GDM1 (cell line): ENCODE results near the gene PADI3.
"Not testable (repeated sequence)": the region's sequence is repeated elsewhere in the genome, so short reads cannot be mapped to it uniquely, and the experiment has no call there.

Experiments used
- DNase-seq: peaks from one replicate; lab custom pipeline; 2025; lab: John Stamatoyannopoulos, UW

Gene PADI3

DNA sequence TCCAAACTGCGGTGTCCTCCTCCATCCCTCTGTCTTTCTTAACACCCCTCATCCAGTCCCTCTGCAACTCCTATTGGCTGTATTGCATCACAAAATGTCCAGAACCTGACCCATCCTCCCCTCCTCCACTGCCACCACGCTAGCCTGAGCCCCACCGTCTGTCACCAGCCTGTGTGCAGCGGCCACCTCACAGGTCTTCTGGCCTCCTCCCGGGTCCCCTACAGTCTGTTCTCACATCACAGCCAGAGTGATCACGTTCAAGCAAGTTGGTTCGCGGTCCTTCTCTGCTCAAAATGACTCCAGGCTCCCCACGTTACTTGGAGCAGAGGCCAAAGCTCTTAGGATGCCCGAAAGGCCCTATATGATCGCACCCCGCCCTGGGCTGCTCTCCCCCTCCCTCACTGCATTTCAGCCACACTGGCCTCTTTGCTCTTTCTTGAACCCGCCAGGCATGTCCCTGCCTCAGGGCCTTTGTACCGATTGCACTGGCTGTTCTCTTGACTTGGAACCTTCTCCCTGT lies 56.7 kb downstream of the PADI3 start:
- DNase-seq = no peak

DNA sequence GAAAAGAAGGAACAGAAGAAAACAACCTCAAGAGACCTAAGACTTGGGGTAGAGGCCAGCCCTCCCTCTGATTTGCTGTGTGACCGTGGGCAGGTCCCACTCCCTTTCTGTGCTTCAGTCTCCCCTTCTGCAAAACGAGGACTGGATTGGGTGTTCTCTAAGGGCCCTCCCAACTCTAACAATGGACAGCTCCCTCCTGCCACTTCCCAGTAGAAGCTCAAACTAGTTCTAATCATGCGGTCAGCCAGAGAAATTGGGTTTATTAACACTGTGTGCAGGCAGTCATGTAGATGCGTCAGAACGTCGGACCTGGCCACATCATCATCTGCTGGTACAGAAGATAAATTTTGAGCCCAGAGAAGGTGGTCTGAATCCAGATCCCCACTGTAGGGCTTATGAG lies 57.5 kb downstream of the PADI3 start:
- DNase-seq = no peak

- no peak for DNase-seq
These were observed 58.0 kb downstream of the PADI3 start for GRCh38 chr1:17306921-17307320.

DNA sequence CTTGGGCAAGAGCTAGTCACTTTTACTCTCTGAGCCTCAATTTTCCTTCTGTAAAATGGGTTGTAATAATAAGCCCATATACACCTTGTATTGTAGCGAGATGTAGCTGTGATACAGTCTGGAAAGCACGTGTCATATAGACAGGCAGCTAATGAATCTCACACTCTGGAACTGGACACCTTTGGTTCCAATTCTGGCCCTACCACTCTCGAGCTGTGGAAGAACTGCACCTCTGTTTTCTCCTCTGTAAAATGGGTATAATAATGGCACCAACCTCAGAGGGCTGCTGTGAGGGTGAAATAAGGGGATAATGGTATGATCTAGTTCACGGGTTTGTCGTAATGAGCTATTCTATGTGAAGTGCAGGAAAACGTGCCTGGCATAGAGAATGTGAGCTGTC lies 58.4 kb downstream of the PADI3 start:
- no peak for DNase-seq

DNA sequence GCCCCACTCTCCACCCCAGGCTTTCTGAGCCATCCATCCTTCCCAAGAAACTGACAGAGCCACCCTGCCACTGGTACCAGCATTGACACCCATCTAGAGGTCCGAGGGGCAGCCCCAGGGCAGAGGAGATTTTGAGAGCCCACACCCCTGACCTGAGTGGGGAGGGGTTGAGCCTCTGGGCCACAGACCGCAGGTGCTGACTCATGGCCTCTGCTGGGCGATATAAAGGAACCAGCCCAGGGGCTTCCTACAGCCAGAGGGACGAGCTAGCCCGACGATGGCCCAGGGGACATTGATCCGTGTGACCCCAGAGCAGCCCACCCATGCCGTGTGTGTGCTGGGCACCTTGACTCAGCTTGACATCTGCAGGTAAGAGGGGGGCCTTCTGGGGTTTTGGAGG lies 59.0 kb downstream of the PADI3 start, which contains the start of gene PADI4:
Gene PADI4, plus strand, starts transcription at position 252 of the 400 bp plus-strand sequence. Its CDS starts 26 bp downstream, at position 278.
- DNase-seq = peak; percentile 55

- no peak for DNase-seq
These were observed 59.7 kb downstream of the PADI3 start for GRCh38 chr1:17308593-17308992.

- no peak for DNase-seq
These were observed 60.6 kb downstream of the PADI3 start for GRCh38 chr1:17309426-17310067.

- DNase-seq = no peak
These were observed 61.3 kb downstream of the PADI3 start for GRCh38 chr1:17310068-17310640.

DNA sequence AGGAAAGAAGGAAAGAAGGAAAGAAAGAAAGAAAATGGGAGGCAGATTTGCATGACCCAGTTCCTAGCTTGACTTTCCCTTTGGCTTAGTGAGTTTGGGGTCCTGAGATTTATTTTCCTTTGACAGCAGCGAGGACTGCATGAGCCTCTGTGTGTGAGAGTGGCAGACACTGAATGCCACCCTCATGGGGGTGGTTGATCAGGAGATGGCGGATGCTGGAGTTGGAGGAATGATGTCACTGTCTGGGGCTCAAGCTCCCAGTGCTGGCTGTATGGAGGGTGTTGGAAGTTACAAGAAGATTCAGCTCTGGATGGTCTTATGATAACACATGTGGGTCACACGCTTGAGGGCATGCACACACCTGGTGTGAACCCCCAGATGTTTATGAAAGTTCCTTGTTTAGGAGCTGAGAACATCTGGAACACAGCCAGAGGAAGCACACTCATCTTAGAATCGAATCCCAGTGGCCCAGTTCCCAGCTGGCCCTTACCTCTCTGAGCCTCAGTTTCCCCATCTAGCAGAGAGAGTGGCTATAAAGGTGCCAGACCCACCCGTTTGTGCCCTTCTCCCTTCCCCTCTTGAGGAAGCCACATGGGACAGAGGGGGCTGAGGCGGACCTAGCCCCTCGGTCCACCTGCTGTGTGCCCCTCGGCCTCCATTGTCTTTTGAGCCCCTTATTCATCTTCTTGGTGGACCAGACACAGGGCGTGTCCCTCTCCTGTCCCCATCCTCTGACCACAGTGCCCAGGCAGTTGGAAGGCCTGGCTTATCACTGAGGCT lies 64.8 kb downstream of the PADI3 start:
- DNase-seq = no peak

DNA sequence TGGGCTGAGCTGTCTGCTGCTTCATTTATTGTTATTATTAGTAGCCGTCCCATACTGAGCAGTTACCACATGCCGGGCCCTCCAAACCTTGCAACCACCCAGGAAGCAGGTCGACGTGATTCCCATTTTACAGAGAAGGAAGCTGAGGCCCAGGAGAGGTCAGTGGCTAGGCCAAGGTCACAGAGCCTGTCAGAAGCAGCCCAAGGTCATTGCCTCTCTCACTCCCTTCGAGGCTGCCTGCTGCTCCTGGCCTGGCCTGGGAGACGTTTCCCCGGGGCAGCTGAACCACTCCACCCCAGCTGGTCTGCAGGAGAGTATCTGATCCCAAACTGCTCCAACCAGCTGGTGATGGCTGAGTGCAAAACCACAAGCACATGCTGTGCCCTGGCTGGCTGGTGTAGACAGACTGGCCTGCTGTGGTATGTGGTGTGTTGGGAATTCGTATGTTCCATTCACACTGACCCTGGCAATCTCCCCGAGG lies 65.6 kb downstream of the PADI3 start:
- no peak for DNase-seq

DNA sequence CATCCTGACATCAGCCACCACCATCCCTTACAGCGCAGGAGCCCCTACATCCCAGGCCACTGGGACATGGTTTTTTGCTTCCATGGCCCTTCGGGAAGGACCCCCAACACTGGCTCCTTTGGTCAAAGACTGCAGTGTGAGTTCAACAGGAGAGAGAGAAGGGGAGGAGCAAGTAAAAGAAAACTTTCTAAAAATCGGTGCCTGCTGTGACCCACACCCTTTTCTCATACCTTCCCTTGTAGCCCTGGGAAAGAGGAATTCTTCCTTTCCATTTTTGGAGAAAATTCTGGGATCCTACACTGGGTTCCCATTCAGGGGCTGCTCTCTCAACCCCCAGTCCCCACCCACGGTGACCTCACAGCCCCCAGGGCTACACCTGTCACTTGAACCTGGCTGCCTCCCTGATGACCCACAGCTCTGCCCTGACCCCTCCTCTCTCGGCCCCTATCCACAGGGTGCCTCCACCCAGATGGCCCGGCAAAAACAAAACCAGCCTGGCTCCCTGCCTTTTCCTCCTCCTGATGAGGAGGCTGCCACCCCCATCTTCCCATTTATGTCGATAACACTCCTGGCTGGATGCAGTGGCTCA lies 66.7 kb downstream of the PADI3 start:
- no peak for DNase-seq

GRCh38 chr1:17316704-17317103 lies 67.8 kb downstream of the PADI3 start:
- DNase-seq = no peak

GRCh38 chr1:17318262-17318661 lies 69.4 kb downstream of the PADI3 start:
- DNase-seq = no peak

- no peak for DNase-seq
These were observed 70.9 kb downstream of the PADI3 start for GRCh38 chr1:17319561-17320350.

DNA sequence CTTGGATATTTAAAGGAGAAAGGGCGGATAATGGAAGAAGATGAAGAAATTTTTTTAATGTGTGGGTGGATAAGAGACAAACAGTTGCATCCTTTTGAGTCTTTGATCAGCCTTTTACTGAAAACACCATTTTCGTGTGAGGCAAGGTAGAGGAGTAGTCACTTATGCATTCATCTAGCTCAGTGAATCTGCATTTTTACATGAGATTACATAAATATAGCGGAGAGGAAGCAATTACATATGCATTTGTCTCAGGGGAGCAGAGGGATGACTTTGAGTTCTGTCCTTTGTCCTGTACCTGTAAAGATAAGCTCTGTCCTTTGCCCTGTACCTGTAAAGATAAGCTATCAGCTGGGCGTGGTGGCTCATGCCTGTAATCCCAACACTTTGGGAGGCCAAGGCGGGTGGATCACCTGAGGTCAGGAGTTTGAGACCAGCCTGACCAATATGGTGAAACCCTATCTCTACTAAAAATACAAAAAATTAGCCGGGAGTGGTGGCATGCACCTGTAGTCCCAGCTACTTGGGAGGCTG lies 73.0 kb downstream of the PADI3 start:
- not testable (repeated sequence) for DNase-seq

GRCh38 chr1:17328855-17329254 lies 80.0 kb downstream of the PADI3 start:
- no peak for DNase-seq

DNA sequence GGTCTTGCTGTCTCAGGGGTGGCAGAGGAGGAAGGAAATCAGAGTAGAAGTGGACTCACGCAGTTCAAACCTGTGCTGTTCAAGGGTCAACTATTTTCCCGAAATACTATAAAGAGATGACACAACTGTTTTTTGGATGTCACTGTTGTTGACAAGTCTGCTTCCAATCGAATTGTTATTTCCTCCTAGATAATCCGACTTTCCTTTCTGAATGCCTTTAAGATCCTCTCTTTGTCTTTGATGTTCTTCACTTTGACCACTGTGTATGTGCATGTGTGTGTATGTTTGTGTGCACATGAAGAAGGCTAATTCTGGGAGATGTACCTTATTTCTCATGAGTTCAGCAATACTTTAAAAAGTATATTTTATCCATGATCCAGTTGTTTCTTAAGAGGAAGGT lies 80.7 kb downstream of the PADI3 start:
- DNase-seq = no peak

- no peak for DNase-seq
These were observed 82.0 kb downstream of the PADI3 start for GRCh38 chr1:17330856-17331255.

GRCh38 chr1:17333081-17333480 lies 84.2 kb downstream of the PADI3 start:
- no peak for DNase-seq
